WTC11 (cell line): ENCODE results near the gene TNFRSF1B. TPM values are rescaled to one million over a fixed set of nuclear protein-coding genes. Genes with fewer than 3 reads are reported as not detected.

Experiments used
- ATAC-seq: fragments of 200-7000 bp; cut with Tn5 transposase; 2 replicates; pipeline ENCODE4 v1.10.0; 2021; ENCODE audit warnings: mild to moderate bottlenecking, moderate library complexity
- CTCF ChIA-PET: fragments of 300-600 bp; sonication (Branson Sonifier 250); formaldehyde crosslinking; loops from one replicate; lab custom pipeline; 2021; ENCODE audit warnings: antibody characterized with exemption; lab: Charles Lee
- POLR2A ChIA-PET: fragments of 350-600 bp; sonication (Branson Sonifier 250); formaldehyde crosslinking; loops from one replicate; lab custom pipeline; 2021; ENCODE audit warnings: antibody characterized with exemption; lab: Charles Lee
- DNase-seq: peaks from one replicate; pipeline ENCODE4 v3.0.0; 2021; ENCODE audit warnings: low spot score
- H3K27ac Mint-ChIP-seq: 2 replicates; pipeline ENCODE4 v1.8.0; 2021; ENCODE audit warnings: mixed read lengths
- H3K27me3 Mint-ChIP-seq: 2 replicates; pipeline ENCODE4 v1.8.0; 2021; ENCODE audit warnings: low read depth, mild to moderate bottlenecking, moderate library complexity, mixed read lengths
- H3K36me3 Mint-ChIP-seq: 2 replicates; pipeline ENCODE4 v1.8.0; 2021; ENCODE audit warnings: mixed read lengths
- H3K4me1 Mint-ChIP-seq: 2 replicates; pipeline ENCODE4 v1.8.0; 2022; ENCODE audit warnings: mixed read lengths
- H3K4me3 Mint-ChIP-seq: 2 replicates; pipeline ENCODE4 v1.8.0; 2021; ENCODE audit warnings: mild to moderate bottlenecking, moderate library complexity, mixed read lengths
- H3K9me3 Mint-ChIP-seq: 2 replicates; pipeline ENCODE4 v1.8.0; 2021; ENCODE audit warnings: mixed read lengths
- ARID4B ChIP-seq: sonication (generic); formaldehyde crosslinking; IDR thresholded peaks from 2 replicates; pipeline ENCODE4 v1.8.0; 2023; ENCODE audit warnings: missing genetic modification reagents, mild to moderate bottlenecking, borderline replicate concordance
- ATF2 ChIP-seq: sonication (generic); formaldehyde crosslinking; IDR thresholded peaks from 2 replicates; pipeline ENCODE4 v1.8.1; 2022; ENCODE audit warnings: low read depth, missing genetic modification reagents, borderline replicate concordance
- CDX4 ChIP-seq: fragments of 250-450 bp; sonication (Bioruptor Pico); IDR thresholded peaks from 2 replicates; pipeline ENCODE4 v1.9.0; 2021; ENCODE audit warnings: moderate library complexity, mild to moderate bottlenecking, inconsistent platforms, borderline replicate concordance
- CREM ChIP-seq: sonication (generic); formaldehyde crosslinking; IDR thresholded peaks from 2 replicates; pipeline ENCODE4 v1.8.1; 2022; ENCODE audit warnings: mild to moderate bottlenecking, missing genetic modification reagents, moderate library complexity
- EMX1 ChIP-seq: fragments of 250-450 bp; sonication (Bioruptor Pico); IDR thresholded peaks from 2 replicates; pipeline ENCODE4 v1.8.0; 2021; ENCODE audit warnings: mild to moderate bottlenecking
- JUN ChIP-seq: sonication (generic); formaldehyde crosslinking; IDR thresholded peaks from 2 replicates; pipeline ENCODE4 v1.8.0; 2023; ENCODE audit warnings: mild to moderate bottlenecking, missing genetic modification reagents
- MAX ChIP-seq: sonication (generic); formaldehyde crosslinking; IDR thresholded peaks from 2 replicates; pipeline ENCODE4 v1.8.0; 2022; ENCODE audit warnings: mild to moderate bottlenecking, missing genetic modification reagents
- MLX ChIP-seq: sonication (generic); formaldehyde crosslinking; IDR thresholded peaks from 2 replicates; pipeline ENCODE4 v1.8.1; 2023; ENCODE audit warnings: mild to moderate bottlenecking, missing genetic modification reagents, moderate library complexity
- PRRX2 ChIP-seq: fragments of 250-450 bp; sonication (Bioruptor Pico); IDR thresholded peaks from 2 replicates; pipeline ENCODE4 v1.8.0; 2021; ENCODE audit warnings: mild to moderate bottlenecking
- ZBTB21 ChIP-seq: sonication (generic); formaldehyde crosslinking; IDR thresholded peaks from 2 replicates; pipeline ENCODE4 v1.8.1; 2023; ENCODE audit warnings: mild to moderate bottlenecking, missing genetic modification reagents, borderline replicate concordance
- ZMAT4 ChIP-seq: fragments of 250-450 bp; sonication (Bioruptor Pico); IDR thresholded peaks from 2 replicates; pipeline ENCODE4 v1.9.0; 2021; ENCODE audit warnings: mild to moderate bottlenecking
- ZNF219 ChIP-seq: sonication (generic); formaldehyde crosslinking; IDR thresholded peaks from 2 replicates; pipeline ENCODE4 v1.8.0; 2023; ENCODE audit warnings: missing genetic modification reagents, mild to moderate bottlenecking, borderline replicate concordance
- ZNF232 ChIP-seq: sonication (generic); formaldehyde crosslinking; IDR thresholded peaks from 2 replicates; pipeline ENCODE4 v1.8.0; 2022; ENCODE audit warnings: mild to moderate bottlenecking, missing genetic modification reagents
- ZNF263 ChIP-seq: sonication (generic); formaldehyde crosslinking; IDR thresholded peaks from 2 replicates; pipeline ENCODE4 v1.8.1; 2022; ENCODE audit warnings: low read depth, mild to moderate bottlenecking, moderate library complexity, missing genetic modification reagents
- ZNF396 ChIP-seq: fragments of 250-450 bp; sonication (Bioruptor Pico); IDR thresholded peaks from 2 replicates; pipeline ENCODE4 v1.8.0; 2021; ENCODE audit warnings: mild to moderate bottlenecking, moderate library complexity, borderline replicate concordance
- ZNF416 ChIP-seq: fragments of 250-450 bp; sonication (Bioruptor Pico); IDR thresholded peaks from 2 replicates; pipeline ENCODE4 v1.9.0; 2021; ENCODE audit warnings: mild to moderate bottlenecking, inconsistent platforms
- ZSCAN18 ChIP-seq: fragments of 250-450 bp; sonication (Bioruptor Pico); IDR thresholded peaks from 2 replicates; pipeline ENCODE4 v2.1.2; 2022; ENCODE audit warnings: mild to moderate bottlenecking, moderate library complexity
- total RNA-seq: library from RNA; stranded (reverse); gene quantifications from 3 replicates; pipeline ENCODE4 v1.2.3, GENCODE V29; 2021

TNFRSF1B gene
- total RNA-seq, 1 experiment from 2014 or later: 2.7 TPM

- CTCF ChIA-PET: interaction anchor here (1.0 to 1.6 kb wide), 5 partner anchors 10 to 61 kb away, joined by 3 to 9 read pairs (median 5); no protein-coding TSS in a partner anchor
- Mint-ChIP-seq H3K27me3 (no peaks in the 10 kb centered on the region; the same call in 1 of the 2 replicates), H3K27ac (no peak overlapping the region), H3K9me3 (no peaks in the 10 kb centered on the region; the same call in 1 of the 2 replicates), H3K36me3 (no peaks in the 10 kb centered on the region), H3K4me3 (no peak overlapping the region), H3K4me1 (peaks cover 25% of the 10 kb centered on the region)
- ATAC-seq (no peak), DNase-seq (no peak)
- POLR2A ChIA-PET: no interaction called here
- no peak for TF ChIP-seq CDX4 (CRISPR knock-in tag)
- TF ChIP-seq CREM: no peak
- TF ChIP-seq ARID4B (CRISPR knock-in tag): no peak
- no peak for TF ChIP-seq MAX
- no peak for TF ChIP-seq ZBTB21
- no peak for TF ChIP-seq MLX (CRISPR knock-in tag)
- no peak for TF ChIP-seq ZSCAN18
- TF ChIP-seq PRRX2 (CRISPR knock-in tag): no peak
- no peak for TF ChIP-seq ZMAT4 (CRISPR knock-in tag)
- no peak for TF ChIP-seq ZNF396 (CRISPR knock-in tag)
- TF ChIP-seq JUN (CRISPR knock-in tag): no peak
- no peak for TF ChIP-seq ZNF263 (CRISPR knock-in tag)
- no peak for TF ChIP-seq EMX1 (CRISPR knock-in tag)
- TF ChIP-seq ZNF219 (CRISPR knock-in tag): no peak
- TF ChIP-seq ATF2: no peak
- TF ChIP-seq ZNF416 (CRISPR knock-in tag): no peak
- TF ChIP-seq ZNF232 (CRISPR knock-in tag): no peak
Measured at GRCh38 chr1:12185036-12185917, 18.5 kb downstream of the TNFRSF1B start.
